HTERT RPE-1 (cell line): ENCODE results near the gene DNASE1L1.
"Not testable (repeated sequence)": the region's sequence is repeated elsewhere in the genome, so short reads cannot be mapped to it uniquely, and the experiment has no call there.

Source experiments
- in situ Hi-C: fragments of 300-500 bp; cut with MboI; formaldehyde crosslinking; loops from 4 replicates; pipeline ENCODE4 v1.14.3; 2020; ENCODE audit warnings: low sequenced_read_pairs

DNASE1L1 gene

DNA sequence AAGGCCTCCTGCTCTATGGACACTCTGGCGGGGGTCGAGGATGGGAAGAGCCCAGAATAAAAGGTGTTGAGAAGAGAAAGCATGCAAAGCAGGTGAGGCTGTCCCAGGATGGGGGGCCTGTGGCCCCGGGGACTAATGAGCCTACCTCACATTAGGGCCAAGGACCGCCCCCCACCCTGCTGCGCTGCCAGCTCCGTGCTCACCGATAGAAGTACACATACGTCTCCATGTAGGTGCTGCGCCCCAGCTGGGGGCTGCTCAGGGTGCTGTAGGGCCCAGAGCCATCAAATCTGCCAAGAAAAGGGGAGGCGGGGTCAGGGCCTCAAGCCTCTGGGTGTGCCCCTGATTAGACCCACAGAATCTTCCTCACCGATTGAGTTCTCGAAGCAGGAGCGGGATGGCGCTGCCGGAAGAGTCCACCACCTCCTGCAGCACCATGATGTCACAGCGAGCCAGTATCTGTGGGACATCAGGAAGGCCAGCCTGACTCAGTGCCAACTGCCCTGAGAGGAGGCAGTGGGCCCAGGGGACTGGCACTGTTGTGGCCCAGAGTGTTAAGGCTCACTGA lies 4.3 kb downstream of the DNASE1L1 start:
- in situ Hi-C loops = no loop called here

DNA sequence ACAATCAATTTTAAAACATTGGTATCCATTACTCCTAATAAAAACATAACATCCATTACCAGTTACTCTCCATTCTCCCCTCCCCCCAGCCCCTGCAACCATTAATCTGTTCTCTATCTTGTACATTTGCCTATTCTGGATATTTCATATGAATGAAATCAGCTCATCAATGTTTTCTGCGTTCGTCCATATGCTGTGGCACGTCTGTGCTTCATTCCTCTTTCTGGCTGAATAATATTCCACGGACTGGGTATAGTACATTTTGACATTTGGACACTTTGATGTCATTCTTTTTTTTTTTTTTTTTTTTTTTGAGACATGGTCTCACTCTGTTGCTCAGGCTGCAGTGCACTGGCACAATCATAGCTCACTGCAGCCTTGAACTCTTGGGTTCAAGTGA lies 5.2 kb downstream of the DNASE1L1 start:
- in situ Hi-C loops = no loop called here

DNA sequence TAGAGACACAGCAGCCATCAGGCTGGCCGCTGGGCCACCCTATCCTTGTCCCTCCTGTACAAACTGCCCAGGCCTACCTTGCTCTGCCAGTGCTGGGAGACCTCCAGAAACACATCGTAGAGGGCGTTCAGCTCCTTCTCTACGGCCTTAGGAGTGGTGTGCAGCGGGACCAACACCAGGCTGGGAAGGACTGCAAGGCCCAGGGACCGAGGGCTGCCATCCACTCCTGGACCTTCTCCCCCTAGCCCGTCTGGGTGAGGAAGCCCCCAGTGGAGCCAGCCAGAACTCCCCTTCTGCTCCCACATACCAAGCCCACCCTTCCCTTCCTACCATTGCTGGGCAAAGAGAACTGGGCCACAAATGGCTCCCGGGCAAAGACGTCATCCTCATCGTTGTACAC lies 5.9 kb downstream of the DNASE1L1 start:
- in situ Hi-C loops = no loop called here

DNA sequence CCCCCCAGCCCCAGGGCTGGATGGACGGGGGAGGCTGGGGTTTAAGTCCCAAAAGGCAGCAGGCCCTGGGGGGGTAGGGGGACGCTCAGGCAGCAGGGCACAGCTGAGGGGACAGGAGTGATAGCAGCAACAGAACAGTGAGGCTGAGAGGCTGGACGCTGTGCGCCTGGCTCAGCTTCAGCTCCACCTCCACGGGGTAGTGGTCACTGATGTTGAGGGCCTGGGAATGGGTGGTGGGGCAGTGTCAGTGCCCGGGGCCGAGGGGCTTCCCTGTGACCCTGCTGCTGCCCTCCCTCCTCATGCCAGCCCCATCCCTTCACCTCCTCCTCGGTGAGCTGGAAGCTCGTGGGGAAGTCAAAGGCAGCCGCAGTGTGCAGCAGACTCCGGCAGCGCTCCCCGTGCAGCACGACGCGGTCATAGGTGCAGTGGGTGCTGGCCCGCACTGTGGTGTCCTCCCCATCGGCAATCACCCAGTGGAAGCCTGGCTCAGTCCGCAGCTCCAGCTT lies 6.4 kb downstream of the DNASE1L1 start:
- in situ Hi-C loops = no loop called here

DNA sequence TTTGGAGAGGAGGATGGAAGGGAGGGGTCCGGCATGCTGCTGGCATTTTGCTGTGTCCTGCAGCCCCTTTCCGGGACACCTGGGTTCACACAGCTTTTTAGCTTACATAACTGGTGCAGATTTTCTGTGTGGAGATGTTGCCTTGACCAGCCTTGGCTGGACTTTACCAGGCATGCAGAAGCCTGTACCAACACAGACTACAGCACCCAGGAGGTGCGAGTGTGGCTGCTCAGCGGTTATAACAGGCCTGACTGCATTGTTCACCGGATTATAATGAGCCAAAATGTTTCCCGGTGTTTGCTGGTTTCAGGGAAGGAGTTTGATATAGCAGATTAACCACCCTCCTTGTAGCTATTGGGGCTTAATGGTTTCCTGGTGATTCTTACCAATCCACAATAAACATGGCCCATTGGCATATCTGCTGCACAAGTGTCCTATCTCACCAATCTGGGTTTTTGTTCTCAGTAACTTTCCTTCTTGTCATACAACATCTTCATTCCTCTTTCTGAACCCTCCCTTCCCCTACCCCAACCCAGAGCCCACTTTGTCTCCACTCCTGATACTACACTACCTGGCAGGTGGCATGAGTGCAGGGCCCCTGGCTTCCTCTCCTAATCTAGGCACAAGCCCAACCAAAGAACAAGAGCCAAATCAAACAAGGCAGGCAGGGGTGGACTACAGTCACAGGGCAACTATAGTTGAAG lies 7.0 kb downstream of the DNASE1L1 start:
- in situ Hi-C loops = no loop called here

DNA sequence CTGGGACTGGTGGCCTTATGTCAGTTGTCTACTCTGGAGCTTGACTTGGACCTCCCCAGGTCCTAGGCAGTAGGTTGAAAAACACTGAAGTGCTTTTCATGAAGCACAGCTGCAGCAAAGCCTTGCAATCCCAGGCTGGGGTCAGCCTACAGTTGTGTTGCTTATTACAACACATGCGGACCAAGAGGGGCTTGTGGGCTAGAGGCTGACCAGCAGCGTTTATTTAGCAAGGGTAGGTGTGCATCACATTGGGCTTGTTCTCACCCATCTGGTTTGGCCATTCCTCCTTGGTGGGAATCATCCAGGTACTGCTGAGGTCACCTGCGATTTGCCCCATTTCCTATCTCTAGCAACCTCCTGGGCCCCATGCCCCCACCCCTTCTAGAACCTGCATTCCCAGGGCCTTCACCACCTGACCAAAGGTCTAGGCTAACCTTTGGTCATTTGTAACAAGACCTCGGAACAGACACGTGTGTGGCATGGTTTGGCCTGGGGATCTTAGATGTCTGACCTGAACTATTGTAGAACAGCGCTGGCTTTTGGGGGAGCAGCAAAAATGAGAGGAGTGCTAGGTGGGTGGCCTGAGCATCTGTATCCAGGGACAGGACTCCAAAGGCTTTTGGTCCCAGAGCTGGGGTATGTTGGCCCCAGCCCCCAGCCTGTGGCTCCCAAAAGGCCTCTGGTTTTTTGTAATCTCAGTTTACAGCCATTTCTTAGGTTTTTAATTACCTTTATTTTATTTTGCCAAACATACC lies 7.8 kb downstream of the DNASE1L1 start:
- in situ Hi-C loops = no loop called here

DNA sequence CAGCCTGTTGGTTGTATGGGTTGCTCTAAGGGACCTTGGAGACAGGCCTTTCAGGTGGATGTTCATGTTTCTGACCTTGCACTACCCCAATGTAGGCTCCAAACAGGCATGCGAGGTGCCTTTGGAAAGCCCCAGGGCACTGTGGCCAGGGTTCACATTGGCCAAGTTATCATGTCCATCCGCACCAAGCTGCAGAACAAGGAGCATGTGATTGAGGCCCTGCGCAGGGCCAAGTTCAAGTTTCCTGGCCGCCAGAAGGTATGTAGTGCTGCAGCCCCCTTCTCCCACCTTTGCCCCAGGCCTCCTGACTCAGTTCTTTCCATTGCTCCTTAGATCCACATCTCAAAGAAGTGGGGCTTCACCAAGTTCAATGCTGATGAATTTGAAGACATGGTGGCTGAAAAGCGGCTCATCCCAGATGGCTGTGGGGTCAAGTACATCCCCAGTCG lies 8.7 kb downstream of the DNASE1L1 start:
- in situ Hi-C loops = not testable (repeated sequence)

DNA sequence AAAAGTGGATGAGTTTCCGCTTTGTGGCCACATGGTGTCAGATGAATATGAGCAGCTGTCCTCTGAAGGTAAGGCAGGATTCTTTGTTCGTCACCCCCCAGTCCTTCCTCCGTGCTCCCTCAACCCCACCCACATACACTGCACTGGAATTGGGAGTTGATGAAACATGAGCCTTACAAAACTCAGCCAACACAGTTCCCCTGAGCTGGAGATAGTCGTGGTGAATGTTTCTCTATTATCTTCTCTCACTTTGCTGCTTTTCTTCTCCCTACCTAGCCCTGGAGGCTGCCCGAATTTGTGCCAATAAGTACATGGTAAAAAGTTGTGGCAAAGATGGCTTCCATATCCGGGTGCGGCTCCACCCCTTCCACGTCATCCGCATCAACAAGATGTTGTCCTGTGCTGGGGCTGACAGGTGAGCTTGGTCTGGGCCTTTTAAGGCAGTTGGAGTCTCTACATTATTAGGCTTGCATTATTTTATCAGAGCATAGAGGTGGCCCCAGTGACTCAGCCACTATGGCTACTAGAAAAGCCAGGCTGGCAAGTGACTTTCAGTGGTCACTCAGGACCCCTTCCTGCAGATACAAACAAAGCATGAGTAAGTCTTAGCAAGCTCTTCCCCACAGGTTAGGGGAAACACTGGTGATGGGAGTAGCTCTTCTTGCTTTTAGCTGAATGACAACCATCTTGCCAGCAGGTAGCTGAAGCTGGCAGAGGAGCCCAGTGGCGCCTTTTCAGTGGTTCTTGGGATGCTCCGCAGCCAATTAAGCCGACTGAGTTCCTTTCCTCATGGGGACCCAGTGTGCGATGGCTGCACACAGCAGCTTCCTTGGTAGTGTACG lies 9.3 kb downstream of the DNASE1L1 start:
- in situ Hi-C loops = no loop called here

DNA sequence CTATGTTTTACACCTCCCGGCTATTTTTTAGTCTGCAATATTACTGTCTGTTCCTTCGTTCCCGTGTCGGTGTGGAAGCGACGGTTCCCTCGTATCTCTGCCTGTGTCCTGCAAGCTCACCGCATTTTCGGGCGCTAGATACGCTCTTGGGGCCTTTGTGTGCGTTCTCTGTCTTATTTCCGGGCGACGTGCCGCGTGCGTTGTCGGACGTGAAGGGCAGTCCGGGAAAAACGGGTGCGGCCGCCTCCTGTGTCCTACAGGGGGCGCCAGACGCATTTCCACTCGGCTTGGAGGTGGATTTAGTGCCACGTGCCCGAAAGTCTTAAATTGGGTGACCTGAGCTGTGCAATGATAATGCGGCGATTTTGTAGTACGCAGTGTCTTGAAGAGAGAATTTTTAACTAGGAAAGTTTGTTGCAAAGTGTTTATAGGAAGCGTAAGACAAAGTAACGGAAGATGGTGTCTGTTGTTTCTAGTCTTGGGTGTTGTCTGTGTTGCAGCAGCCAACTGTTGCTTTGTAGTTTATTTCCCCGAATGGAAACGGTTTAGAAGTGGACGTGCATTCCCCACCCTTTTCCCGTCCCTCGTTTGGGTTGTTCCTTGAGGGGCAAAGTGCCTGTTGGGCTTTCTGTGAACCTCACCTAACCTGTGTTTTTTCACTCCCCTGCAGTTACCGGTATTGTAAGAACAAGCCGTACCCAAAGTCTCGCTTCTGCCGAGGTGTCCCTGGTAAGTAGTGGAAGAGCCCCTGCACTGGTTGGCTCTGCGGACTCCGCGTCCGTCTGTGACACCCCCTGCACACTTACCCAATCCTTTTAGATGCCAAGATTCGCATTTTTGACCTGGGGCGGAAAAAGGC lies 10.2 kb downstream of the DNASE1L1 start:
- in situ Hi-C loops = no loop called here

DNA sequence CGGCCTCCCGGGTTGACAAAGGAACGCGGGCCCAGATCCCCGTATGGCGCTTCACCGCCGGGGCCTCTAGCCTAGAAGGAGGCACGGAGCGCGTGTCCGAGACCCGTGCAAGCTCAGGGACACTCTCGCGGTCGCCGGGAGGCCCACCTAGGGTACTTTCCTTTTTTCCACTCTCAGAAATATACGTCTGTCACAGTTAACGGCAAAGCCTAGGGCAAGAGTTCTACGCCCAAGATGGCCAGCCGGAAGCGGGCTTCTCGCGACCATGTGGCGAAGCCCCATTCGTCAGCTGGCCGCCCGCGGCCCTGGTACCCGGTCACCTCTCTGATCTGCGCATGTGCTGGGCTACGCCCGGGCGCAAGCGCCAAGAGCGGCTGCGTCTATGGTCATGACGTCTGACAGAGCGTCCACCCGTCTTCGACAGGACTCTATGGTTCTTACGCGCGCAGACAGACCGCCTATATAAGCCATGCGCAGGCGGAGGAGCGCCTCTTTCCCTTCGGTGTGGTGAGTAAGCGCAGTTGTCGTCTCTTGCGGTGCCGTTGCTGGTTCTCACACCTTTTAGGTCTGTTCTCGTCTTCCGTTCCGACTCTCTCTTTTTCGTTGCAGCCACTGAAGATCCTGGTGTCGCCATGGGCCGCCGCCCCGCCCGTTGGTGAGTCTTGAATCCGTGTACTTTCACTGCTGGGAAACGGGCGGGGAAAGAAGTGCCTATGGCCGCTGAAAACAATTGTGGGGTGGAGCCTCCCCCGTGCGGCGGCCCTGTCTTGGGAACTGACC lies 11.0 kb downstream of the DNASE1L1 start, which contains the start of gene RPL10:
TSS of gene RPL10 (plus strand) at position 490 of the 780 bp plus-strand sequence. CDS start at position 633, 143 bp downstream.
- in situ Hi-C loops = no loop called here

DNA sequence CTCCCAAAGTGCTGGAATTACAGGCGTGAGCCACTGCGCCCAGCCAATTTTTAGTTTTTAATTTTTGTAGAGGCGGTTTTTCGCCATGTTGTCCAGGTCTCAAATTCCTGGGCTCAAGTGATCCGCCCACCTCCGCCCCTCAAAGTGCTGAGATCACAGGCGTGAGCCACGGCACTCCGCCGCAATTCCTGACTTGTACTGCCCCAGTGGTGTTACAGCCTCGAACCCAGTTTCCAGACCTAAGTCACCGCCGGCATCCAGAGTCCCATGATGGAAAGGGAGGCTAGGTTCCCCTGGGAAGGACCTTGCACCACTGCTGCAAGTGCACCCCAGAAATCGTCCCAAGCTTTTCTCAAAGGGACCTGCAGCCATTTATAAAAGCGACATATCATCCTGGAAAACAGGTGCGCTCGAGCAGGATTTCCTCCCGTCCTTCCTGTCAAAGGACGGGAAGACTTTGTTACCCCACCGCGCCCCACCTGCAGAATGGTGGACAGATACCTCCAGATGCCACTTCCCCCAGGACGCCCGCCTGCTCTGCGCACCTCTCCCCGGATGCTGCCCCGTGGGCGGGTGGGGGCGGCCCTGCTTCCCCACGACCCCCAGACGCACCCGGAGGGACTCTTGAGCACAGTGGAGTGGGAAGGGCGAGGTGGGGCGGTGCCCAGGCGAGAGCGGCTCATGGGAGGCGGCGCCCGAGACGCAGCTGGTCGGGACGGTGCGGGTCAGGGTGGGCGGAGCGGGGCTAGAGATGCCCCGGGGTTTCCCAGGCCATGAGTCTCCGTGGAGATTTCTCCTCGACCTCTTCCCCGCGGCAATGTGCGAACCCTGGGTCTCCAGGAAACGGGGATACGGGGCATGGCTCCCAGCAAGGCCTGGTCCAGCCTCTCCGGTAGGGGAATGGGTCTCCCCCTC lies 11.8 kb downstream of the DNASE1L1 start:
- in situ Hi-C loops = no loop called here

DNA sequence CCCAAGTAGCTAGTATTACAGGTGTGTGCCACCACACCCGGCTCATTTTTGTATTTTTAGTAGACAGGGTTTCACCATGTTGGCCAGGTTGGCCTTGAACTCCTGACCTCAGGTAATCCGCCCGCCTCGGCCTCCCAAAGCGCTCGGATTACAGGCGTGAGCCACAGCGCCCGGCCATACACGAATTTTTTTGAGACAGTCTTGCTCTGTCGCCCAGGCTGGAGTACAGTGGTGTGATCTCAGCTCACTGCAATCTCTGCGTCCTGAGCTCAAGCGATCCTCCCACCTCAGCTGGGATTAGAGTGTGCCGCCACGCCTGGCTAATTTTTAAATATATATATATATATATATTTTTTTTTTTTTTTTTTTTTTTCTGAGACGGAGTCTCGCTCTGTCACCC lies 12.7 kb downstream of the DNASE1L1 start:
- in situ Hi-C loops = not testable (repeated sequence)

DNA sequence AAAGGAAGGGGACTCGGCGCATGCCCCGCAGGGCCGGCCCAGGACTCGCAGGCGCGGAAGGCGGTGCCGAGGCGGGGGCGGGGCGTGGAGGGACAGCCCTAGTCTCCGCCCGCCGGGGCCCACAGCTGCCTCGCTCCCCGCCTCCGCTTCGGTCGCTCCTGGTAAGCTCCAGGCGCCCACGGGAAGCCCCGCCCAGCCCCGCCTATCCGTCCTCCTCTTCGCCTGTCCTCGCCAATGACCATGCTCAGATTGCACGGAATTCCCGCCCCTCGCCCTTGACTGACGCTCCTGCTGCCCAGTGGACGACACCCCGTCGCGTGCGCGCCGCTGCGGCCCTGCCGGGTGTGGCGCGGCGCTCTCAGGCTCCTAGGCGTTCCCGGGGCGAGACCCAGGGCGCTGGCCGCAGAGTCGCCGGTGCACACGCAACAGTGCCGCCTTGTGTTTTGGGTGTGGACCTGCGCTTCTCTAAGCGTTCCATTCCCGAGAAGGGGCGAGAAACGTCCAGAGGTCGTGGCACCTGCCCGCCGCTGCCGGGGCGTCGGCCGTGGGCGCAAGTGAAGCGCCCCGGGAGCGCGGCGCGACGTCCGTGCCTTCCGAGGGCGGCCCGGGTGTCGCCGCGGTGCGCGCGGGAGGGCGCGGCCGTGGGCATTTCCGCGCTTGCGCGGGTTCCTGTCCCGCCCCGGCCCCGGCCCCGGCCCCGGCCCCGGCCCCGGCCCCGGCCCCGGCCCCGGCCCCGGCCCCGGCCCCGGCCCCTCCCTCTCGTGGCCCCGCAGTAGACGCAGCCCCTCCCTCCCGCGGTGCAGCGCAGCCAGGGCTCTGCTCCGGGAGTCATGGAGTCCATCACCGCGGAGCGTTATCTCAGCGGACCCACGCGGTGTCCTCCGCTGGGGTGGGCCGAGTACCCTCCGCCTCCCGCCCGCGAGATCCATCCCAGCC lies 19.0 kb downstream of the DNASE1L1 start:
- in situ Hi-C loops = not testable (repeated sequence)

DNA sequence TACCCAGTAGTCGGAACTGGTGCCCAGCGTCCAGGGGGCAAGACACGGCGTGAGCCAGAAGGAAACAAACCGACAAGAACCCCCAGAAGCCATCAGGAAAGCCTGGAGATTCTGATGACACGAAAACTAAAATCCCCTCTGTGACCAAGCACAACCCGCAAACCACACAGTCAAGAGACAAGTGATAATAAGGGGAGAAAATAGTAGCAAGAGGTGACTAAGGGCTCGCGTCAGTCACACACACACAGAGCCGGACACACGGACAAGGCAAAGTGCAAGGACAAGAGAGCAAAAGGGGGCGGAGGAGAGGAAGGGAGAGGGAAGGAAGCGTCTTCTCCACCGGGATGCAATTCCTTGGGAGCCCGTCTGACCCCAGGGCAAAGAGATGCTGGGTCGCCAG lies 20.4 kb downstream of the DNASE1L1 start:
- in situ Hi-C loops = not testable (repeated sequence)

DNA sequence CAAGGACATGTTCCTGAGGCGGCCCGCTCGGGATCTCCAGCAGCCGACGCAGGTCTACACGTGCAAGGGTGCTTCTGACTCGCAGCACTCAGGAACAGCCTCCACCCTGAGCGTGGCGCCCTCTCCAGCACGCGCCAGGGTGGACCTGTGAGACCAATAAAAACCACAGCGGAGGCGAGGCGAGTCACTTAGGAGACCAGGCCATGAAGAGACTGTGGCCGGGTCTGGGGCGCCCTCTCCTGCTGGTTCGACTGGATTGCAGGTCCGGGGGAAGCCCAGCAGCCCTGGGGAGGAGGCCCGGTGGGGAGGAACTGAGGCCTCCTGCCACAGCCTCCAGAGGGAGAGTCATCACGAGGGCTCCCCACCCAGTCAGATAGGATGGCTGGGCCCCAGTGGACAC lies 21.0 kb downstream of the DNASE1L1 start:
- in situ Hi-C loops = not testable (repeated sequence)

DNA sequence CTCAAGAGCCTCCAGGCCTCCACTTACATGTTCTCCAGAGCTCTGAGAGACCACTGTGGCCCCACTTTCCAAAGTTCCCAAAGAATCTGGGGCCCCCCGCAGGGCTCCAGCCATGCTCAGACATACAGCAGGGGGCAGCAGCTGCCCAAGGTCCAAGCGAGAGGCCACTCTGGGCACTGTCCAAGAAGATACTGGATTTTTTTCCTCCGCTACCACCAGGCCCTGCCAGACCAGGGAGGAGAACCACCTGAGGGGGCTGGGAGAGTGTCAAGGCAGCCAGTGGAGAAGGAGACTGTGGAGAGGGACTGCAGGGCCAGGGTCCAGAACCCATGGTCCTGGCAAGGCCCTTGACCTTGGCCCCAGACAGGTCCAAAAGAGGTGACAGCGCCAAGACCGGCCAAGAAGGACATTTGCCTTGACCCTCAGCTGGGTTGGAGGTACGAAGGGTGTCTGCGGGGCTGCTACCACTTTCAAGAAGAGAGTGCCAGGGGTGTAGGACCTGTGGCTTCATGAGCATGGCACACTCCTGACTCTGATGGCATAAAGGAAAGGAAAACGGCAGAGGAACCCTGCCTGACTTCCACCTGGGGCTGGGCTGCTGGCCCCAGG lies 24.7 kb downstream of the DNASE1L1 start:
- in situ Hi-C loops = no loop called here
